Measurements from ENCODE around the gene CES3. TPM values are rescaled to one million over a fixed set of nuclear protein-coding genes. Genes with fewer than 3 reads are reported as not detected.

CES3 gene, protein sequence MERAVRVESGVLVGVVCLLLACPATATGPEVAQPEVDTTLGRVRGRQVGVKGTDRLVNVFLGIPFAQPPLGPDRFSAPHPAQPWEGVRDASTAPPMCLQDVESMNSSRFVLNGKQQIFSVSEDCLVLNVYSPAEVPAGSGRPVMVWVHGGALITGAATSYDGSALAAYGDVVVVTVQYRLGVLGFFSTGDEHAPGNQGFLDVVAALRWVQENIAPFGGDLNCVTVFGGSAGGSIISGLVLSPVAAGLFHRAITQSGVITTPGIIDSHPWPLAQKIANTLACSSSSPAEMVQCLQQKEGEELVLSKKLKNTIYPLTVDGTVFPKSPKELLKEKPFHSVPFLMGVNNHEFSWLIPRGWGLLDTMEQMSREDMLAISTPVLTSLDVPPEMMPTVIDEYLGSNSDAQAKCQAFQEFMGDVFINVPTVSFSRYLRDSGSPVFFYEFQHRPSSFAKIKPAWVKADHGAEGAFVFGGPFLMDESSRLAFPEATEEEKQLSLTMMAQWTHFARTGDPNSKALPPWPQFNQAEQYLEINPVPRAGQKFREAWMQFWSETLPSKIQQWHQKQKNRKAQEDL
- total RNA-seq = not detected in 2 replicates

GRCh38 chr16:66961065-66961744 lies at the start of gene CES3:
TSS of gene CES3 (plus strand) at chr16:66961266. CDS start at chr16:66961308, 42 bp downstream.

GRCh38 chr16:66918803-66919568 lies 42.1 kb upstream of the CES3 start, which contains the start of gene CDH16:
TSS of gene CDH16 (minus strand) at chr16:66918885. CDS start at chr16:66918065, 820 bp downstream.

DNA sequence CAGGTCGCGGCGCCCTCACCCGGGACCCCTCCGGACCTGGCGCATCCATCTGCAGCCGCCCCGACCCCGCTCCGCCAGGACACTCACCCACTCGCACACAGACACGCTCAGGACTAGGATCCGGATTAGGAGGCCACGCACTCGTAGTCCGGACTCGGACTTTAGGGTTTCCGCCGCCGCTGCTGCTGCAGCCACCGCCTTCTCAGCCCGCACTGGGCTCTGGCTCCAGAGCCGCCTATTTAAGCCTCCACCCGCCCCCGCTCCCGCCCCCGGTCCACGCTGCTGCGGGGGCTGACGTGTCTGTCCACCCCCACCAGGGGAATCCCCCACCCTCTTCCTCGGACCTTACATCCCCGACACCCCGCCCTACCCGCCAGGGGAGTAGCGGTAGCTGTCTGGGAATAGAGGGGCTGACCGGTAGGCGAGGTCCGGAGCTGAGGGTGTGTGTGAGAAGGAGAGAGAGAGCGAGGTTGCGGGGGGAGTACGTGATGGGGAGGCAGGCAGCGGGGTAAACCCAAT lies 35.7 kb upstream of the CES3 start, which contains the start of gene RRAD:
Gene RRAD, minus strand, starts transcription at position 214 of the 519 bp plus-strand sequence. CDS start 356 bp downstream, outside the sequence.

GRCh38 chr16:66934138-66934838 lies 26.8 kb upstream of the CES3 start, which contains the start of gene CIAO2B:
TSS of gene CIAO2B (minus strand) at chr16:66934402. CDS start at chr16:66934364, 38 bp downstream.

DNA sequence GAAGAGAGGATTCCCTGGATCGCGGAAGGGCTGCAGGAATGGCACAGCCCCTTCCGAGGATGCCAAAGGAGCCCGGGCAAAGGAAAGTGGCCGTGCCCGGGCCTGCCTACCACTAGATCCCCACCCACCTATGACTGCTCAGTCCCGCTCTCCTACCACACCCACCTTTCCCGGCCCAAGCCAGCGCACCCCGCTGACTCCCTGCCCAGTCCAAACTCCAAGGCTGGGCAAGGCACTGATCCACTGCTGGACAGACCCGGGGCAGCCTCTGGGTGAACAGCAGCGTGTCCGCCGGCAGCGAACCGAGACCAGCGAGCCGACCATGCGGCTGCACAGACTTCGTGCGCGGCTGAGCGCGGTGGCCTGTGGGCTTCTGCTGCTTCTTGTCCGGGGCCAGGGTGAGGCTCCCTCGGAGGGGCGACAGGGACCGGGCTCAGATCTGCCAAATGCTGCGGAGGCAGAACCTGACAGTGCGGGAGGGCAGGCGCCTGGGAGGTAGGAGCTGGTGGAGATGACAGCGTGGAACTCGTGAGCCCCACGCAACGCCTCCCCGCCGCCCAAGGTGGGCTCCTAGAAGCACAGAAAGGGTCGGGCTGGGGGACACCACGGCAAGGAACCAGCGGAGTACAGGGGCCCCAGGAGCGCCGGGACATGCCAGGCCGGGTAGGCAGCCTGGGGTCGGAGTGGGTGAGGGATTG lies 25.6 kb upstream of the CES3 start, which contains the start of gene CES2:
Gene CES2, plus strand, starts transcription at position 203 of the 698 bp plus-strand sequence. Its CDS starts 120 bp downstream, at position 323.

GRCh38 chr16:66988197-66988788 lies 27.2 kb downstream of the CES3 start, which contains the start of gene CES4A:
TSS of gene CES4A (plus strand) at chr16:66988589. CDS start at chr16:66988773, 184 bp downstream.

Small RNAs within 50 kb of the gene (small RNA-seq; reads per million reads assigned to genes)
- not detected for gene RN7SL543P

Other genes with a start within 250 kb of the CES3 start
- 159 and 191 TPM in 2 replicates for gene DYNC1LI2, start 209.7 kb upstream of the CES3 start, total RNA-seq
- 0.22 TPM in 1 of 2 replicates, not detected in the other for gene TERB1, start 159.7 kb upstream of the CES3 start, total RNA-seq
- gene NAE1, start 130.3 kb upstream of the CES3 start, total RNA-seq = 111 and 141 TPM in 2 replicates
- gene CA7, start 116.9 kb upstream of the CES3 start, total RNA-seq = not detected in 2 replicates
- 10.0 and 15.7 TPM in 2 replicates for gene PDP2, start 80.8 kb upstream of the CES3 start, total RNA-seq
- not detected in 2 replicates for gene CDH16, start 42.4 kb upstream of the CES3 start, total RNA-seq
- gene RRAD, start 35.7 kb upstream of the CES3 start, total RNA-seq = 0.14 and 0.27 TPM in 2 replicates
- gene CIAO2B, start 26.9 kb upstream of the CES3 start, total RNA-seq = 87.5 and 99.7 TPM in 2 replicates
- 24.3 and 26.5 TPM in 2 replicates for gene CES2, start 25.8 kb upstream of the CES3 start, total RNA-seq
- 0.93 and 1.6 TPM in 2 replicates for gene CES4A, start 27.3 kb downstream of the CES3 start, total RNA-seq
- gene CBFB, start 67.9 kb downstream of the CES3 start, total RNA-seq = 122 and 128 TPM in 2 replicates
- gene PHAF1, start 148.7 kb downstream of the CES3 start, total RNA-seq = 14.6 and 19.1 TPM in 2 replicates
- gene B3GNT9, start 189.7 kb downstream of the CES3 start, total RNA-seq = 1.9 and 4.3 TPM in 2 replicates
- gene TRADD, start 198.6 kb downstream of the CES3 start, total RNA-seq = 10.8 and 11.6 TPM in 2 replicates
- gene FBXL8, start 198.7 kb downstream of the CES3 start, total RNA-seq = 3.5 and 6.2 TPM in 2 replicates
- 0.79 and 1.9 TPM in 2 replicates for gene HSF4, start 203.5 kb downstream of the CES3 start, total RNA-seq
- 7.0 and 8.2 TPM in 2 replicates for gene NOL3, start 209.3 kb downstream of the CES3 start, total RNA-seq
- 15.4 and 16.2 TPM in 2 replicates for gene MATCAP1, start 222.7 kb downstream of the CES3 start, total RNA-seq
- gene EXOC3L1, start 228.9 kb downstream of the CES3 start, total RNA-seq = 3.3 and 4.0 TPM in 2 replicates
- 82.8 and 97.1 TPM in 2 replicates for gene E2F4, start 230.9 kb downstream of the CES3 start, total RNA-seq
- 0.79 and 0.93 TPM in 2 replicates for gene ELMO3, start 237.9 kb downstream of the CES3 start, total RNA-seq

All from thoracic aorta endothelial cell (primary cell).